Body of pancreas (tissue), 4 donors: Measurements from ENCODE around the gene EQTN. TPM values are rescaled to one million over a fixed set of nuclear protein-coding genes. Genes with fewer than 3 reads are reported as not detected.

ENCODE experiments used
- ATAC-seq: fragments of 150-250 bp; one replicate; pipeline ENCODE4 v1.9.1; 2016
- DNase-seq, 4 donors: peaks; one replicate each; pipeline ENCODE4 v3.0.0-alpha.2; 2019
- H3K27ac ChIP-seq, 4 donors: fragments of 200-600 bp; sonication (generic); 1 replicate in 3 of 4; 2 replicates in 1 of 4; pipeline versions ENCODE4 v1.5.1 to v1.6.1; 2016 to 2019; ENCODE audit warnings: mild to moderate bottlenecking in 1 of 4, mixed read lengths in 1 of 4, moderate library complexity in 1 of 4
- H3K27me3 ChIP-seq, 2 donors: fragments of 200-600 bp; sonication (generic); one replicate each; pipeline ENCODE4 v1.6.0; 2016; ENCODE audit warnings: mild to moderate bottlenecking in 1 of 2
- H3K36me3 ChIP-seq, 2 donors: fragments of 200-600 bp; sonication (generic); replicated peaks in 1 of 2; 2 replicates each; pipeline ENCODE4 v1.5.1; 2016; ENCODE audit warnings: low read depth in 2 of 2; ENCODE audit not compliant: insufficient read depth in 1 of 2
- H3K4me1 ChIP-seq: fragments of 200-600 bp; sonication (generic); one replicate; pipeline ENCODE4 v1.6.0; 2016
- H3K4me3 ChIP-seq, 2 donors: fragments of 200-600 bp; sonication (generic); 1 replicate in 1 of 2; 2 replicates in 1 of 2; pipeline ENCODE4 v1.5.1; 2016 to 2019
- H3K9me3 ChIP-seq, 3 donors: fragments of 200-600 bp; sonication (generic); 1 replicate in 2 of 3; 2 replicates in 1 of 3; pipeline ENCODE4 v1.5.1; 2016
- POLR2A ChIP-seq, 3 donors: fragments of 450-650 bp; IDR thresholded peaks; one replicate each; pipeline ENCODE4 v1.6.1; 2016; ENCODE audit warnings: antibody characterized with exemption in 3 of 3, mild to moderate bottlenecking in 2 of 3
- whole genome bisulfite sequencing, 2 donors: methylation state at CpG; one replicate each; pipeline ENCODE4 v1.1.5; 2017; 5-methylcytosine and 5-hydroxymethylcytosine counted together
- intact Hi-C: fragments of 100-400 bp; cut with DNase I; formaldehyde crosslinking; loops from one replicate; pipeline ENCODE4 v1.15.1; 2023
- total RNA-seq, 2 donors: library from RNA; depleted of rRNA; stranded (reverse); fragments of >200 nt; gene quantifications; one replicate each; pipeline ENCODE4 v1.1.0, GENCODE V29; 2016
- TF ChIP-seq, protein P1 (sequence below), 7 experiments: fragments of 450-650 bp in 4 of 7; fragments of 200-600 bp in 3 of 7; sonication (generic) in 3 of 7; IDR thresholded peaks; one replicate each; pipeline ENCODE4 v1.5.1; 2016 to 2019; ENCODE audit warnings: antibody characterized with exemption in 7 of 7

EQTN gene
- total RNA-seq, 2 donors from 2014 or later: not detected

DNA sequence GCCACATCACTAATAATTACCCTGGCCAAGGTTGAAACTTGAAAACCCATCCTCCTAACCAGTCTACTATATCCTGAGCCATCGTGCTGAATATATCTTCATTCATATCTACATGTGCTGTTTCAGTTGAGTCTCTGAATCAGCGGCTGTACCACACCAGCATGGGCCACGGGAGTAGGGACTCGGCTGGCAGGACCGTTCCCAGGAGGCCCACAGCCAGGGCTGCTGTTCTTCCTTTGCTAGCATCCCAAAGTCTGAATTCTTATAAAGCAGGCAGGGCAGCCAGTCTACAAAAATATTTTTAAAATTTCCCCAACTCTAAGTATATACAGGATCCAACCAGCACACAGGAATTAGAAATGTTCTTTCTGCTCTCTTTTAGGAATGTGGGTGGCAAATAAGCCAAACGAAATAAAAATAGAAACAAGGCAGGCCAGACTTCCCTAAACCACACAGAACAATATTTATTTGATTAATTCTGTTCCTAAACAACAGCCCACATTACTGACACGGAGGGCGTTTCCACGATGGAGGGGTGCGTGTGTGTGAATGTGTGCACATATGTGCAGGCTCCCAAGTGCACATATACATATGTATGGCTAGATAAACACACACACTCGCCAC, 42.8 kb upstream of the EQTN start:
- no peaks in the 10 kb centered on the region for H3K36me3 ChIP-seq
- no peak for TF ChIP-seq POLR2A (IDR thresholded peaks at IDR 0.05)
- TF ChIP-seq, protein P1, sequence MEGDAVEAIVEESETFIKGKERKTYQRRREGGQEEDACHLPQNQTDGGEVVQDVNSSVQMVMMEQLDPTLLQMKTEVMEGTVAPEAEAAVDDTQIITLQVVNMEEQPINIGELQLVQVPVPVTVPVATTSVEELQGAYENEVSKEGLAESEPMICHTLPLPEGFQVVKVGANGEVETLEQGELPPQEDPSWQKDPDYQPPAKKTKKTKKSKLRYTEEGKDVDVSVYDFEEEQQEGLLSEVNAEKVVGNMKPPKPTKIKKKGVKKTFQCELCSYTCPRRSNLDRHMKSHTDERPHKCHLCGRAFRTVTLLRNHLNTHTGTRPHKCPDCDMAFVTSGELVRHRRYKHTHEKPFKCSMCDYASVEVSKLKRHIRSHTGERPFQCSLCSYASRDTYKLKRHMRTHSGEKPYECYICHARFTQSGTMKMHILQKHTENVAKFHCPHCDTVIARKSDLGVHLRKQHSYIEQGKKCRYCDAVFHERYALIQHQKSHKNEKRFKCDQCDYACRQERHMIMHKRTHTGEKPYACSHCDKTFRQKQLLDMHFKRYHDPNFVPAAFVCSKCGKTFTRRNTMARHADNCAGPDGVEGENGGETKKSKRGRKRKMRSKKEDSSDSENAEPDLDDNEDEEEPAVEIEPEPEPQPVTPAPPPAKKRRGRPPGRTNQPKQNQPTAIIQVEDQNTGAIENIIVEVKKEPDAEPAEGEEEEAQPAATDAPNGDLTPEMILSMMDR (IDR thresholded peaks at IDR 0.05): no peak
- intact Hi-C loops: no loop called here
- no peak overlapping the region for H3K4me3 ChIP-seq
- no peaks in the 10 kb centered on the region for H3K27me3 ChIP-seq
- H3K27ac ChIP-seq: no peak overlapping the region
- H3K4me1 ChIP-seq: peaks cover 19% of the 10 kb centered on the region
- ATAC-seq (no peak), DNase-seq (no peak)
- H3K9me3 ChIP-seq: no peaks in the 10 kb centered on the region
- WGBS, 2 donors: 61 to 62% methylated on average over 11 of the region's 11 CpGs

DNA sequence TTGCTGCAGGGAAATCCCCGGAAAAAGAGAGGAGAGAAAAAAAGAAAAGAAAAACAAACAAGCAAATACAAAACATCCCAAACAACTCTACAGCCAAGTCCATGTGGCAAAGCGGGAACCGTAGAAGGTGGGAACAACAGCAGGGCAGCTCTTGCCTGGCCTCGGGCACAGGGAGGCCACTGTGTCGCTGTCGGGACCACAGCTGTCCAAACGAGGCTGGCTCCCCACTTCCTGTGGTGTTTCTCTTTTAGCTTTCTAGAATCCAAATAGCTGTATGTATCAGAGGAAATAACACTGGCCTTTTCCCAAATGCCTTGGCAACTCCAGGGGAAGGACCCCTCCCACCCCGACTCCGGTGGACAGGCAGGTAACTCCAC, 41.6 kb upstream of the EQTN start:
- no peaks in the 10 kb centered on the region for H3K36me3 ChIP-seq
- no peaks in the 10 kb centered on the region for H3K27me3 ChIP-seq
- H3K4me1 ChIP-seq: peaks cover 22% of the 10 kb centered on the region
- no peak for ATAC-seq
- DNase-seq: no peak
- intact Hi-C loops: no loop called here
- no peak overlapping the region for H3K4me3 ChIP-seq
- 63 to 68% methylated on average over 9 of the region's 9 CpGs for WGBS, 2 donors
- H3K27ac ChIP-seq: no peak overlapping the region
- TF ChIP-seq POLR2A (IDR thresholded peaks at IDR 0.05): no peak
- TF ChIP-seq, protein P1 (IDR thresholded peaks at IDR 0.05): no peak
- no peaks in the 10 kb centered on the region for H3K9me3 ChIP-seq

DNA sequence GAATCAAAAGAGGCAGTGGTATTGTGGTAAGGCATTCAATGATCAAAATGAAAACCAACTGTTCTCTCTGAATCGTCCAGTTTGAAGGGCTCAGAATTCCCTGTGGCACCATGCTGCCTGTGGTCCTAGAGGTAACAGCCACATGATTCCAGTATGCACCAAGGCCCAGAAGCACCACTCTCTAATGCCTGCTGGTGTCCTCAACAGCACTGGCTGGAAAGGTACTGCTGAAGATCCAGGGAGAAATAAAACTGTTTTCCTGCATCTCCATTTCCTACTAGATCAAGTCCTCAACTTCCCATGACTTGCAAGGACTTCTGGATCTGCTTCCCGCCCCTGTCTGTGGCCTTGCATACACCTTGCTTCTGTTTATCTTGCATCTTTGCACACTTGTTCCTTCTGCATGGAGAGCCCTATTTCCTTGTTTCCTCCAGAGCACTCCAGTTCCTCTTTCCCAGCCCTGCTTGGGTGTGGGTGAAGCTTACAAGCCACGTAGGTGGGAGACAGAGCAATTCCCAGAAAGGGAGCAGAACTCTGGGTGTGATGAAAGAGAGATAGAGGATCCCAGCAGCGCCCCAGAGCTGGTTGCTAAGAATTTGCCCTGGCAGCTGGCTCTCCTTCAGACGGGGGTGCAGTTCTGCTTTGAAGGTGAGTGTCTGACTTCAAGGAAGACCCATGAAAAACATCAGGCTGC, 41.0 kb upstream of the EQTN start:
- no peak overlapping the region for H3K4me3 ChIP-seq
- ATAC-seq (no peak), DNase-seq (peak in 1 of 4 donors; percentile 29)
- TF ChIP-seq, protein P1 (IDR thresholded peaks at IDR 0.05): no peak
- TF ChIP-seq POLR2A (IDR thresholded peaks at IDR 0.05): no peak
- peaks cover 25% of the 10 kb centered on the region for H3K4me1 ChIP-seq
- H3K36me3 ChIP-seq: no peaks in the 10 kb centered on the region
- WGBS, 2 donors: 62 to 63% methylated on average over 5 of the region's 5 CpGs
- intact Hi-C loops: no loop called here
- H3K27me3 ChIP-seq: no peaks in the 10 kb centered on the region
- no peaks in the 10 kb centered on the region for H3K9me3 ChIP-seq
- no peak overlapping the region for H3K27ac ChIP-seq

DNA sequence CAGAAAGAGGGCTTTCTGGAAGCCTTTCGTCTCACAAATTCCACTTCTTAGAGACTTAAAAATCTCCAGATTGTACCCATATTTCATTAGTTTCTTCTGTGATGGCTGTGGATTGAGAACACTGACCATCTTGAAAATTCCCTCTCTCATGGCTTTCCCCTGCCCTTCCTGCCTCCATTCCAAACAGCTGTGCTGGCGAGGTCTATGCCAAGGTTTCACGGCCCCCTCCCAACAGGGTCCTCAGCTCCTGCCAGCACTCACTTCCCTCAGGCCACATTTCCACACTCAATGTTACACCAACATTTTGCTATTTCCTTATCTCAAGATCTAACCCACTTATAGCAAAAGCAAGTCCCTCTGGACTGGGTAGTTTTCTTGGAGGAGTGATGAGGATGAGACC, 40.3 kb upstream of the EQTN start:
- ATAC-seq (no peak), DNase-seq (no peak)
- Histone ChIP-seq H3K4me1 (peaks cover 25% of the 10 kb centered on the region), H3K27ac (no peak overlapping the region), H3K4me3 (no peak overlapping the region), H3K36me3 (no peaks in the 10 kb centered on the region), H3K9me3 (no peaks in the 10 kb centered on the region), H3K27me3 (no peaks in the 10 kb centered on the region)
- WGBS, 2 donors: 93 to 98% methylated on average over 3 of the region's 3 CpGs
- intact Hi-C loops: no loop called here
- TF ChIP-seq, protein P1 (IDR thresholded peaks at IDR 0.05): no peak
- no peak for TF ChIP-seq POLR2A (IDR thresholded peaks at IDR 0.05)

DNA sequence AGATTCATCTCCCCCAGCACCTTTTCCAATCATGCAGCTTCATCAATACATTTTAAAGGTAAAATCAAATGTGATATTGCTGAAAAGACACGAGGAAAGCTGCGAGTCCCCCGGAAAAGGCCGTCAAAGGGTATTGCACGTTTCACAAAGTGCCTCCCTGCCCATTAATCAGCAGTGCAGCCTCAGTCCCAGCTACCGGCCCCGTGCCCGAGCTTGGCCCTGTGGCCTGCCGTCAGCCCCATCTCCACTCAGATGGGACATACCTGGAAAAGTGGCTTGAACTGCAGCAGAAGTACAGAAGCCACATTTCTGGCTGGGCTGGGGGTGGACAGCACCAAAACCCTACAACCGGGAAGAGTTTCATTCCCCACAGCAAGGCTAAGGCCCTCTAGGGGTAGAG, 39.9 kb upstream of the EQTN start:
- DNase-seq (no peak), ATAC-seq (no peak)
- no peak for TF ChIP-seq POLR2A (IDR thresholded peaks at IDR 0.05)
- TF ChIP-seq, protein P1 (IDR thresholded peaks at IDR 0.05): no peak
- peaks cover 20% of the 10 kb centered on the region for H3K4me1 ChIP-seq
- no peak overlapping the region for H3K4me3 ChIP-seq
- no peaks in the 10 kb centered on the region for H3K9me3 ChIP-seq
- no peaks in the 10 kb centered on the region for H3K27me3 ChIP-seq
- no peaks in the 10 kb centered on the region for H3K36me3 ChIP-seq
- H3K27ac ChIP-seq: no peak overlapping the region
- 87 to 95% methylated on average over 10 of the region's 10 CpGs for WGBS, 2 donors
- intact Hi-C loops: no loop called here
